Upper lobe of right lung (tissue), 1 donor: ENCODE measurements around the gene PEAK1. TPM values are rescaled to one million over a fixed set of nuclear protein-coding genes. Genes with fewer than 3 reads are reported as not detected.

ENCODE experiments used
- ATAC-seq: fragments of 200-7000 bp; cut with Tn5 transposase; one replicate; pipeline ENCODE4 v1.9.1; 2020; ENCODE audit warnings: mild to moderate bottlenecking, moderate library complexity
- DNase-seq: peaks from one replicate; pipeline ENCODE4 v3.0.0-alpha.2; 2020
- H3K27ac ChIP-seq: fragments of 200-600 bp; one replicate; pipeline ENCODE4 v1.8.0; 2022
- H3K27me3 ChIP-seq: fragments of 200-600 bp; one replicate; pipeline ENCODE4 v1.8.0; 2022; ENCODE audit warnings: mild to moderate bottlenecking
- H3K36me3 ChIP-seq: fragments of 200-600 bp; one replicate; pipeline ENCODE4 v1.8.0; 2022
- H3K4me1 ChIP-seq: fragments of 200-600 bp; one replicate; pipeline ENCODE4 v1.8.0; 2022
- H3K4me3 ChIP-seq: fragments of 200-600 bp; one replicate; pipeline ENCODE4 v1.8.0; 2022; ENCODE audit warnings: mild to moderate bottlenecking
- H3K9me3 ChIP-seq: fragments of 200-600 bp; one replicate; pipeline ENCODE4 v1.8.0; 2022
- CTCF ChIP-seq: fragments of 200-600 bp; IDR thresholded peaks from one replicate; pipeline ENCODE4 v1.8.0; 2022; ENCODE audit warnings: antibody characterized with exemption
- intact Hi-C: fragments of 100-400 bp; cut with DNase I; formaldehyde crosslinking; loops from one replicate; pipeline ENCODE4 v1.11.0; 2022
- total RNA-seq: library from RNA; stranded (reverse); fragmentation: NEBNext Ultra II Directional; extraction: Animal tissue kit (Norgen Biotek cat#: 25700); gene quantifications from one replicate; pipeline ENCODE4 v1.2.1, GENCODE V29; 2021
- donor health status: DM: no; HTN: yes; CAD: no; lungs with severe emphysema.

PEAK1 gene
- total RNA-seq, 1 donor from 2014 or later = 139 TPM

- ATAC-seq = no peak
- Histone ChIP-seq H3K36me3 (peaks cover 6% of the 10 kb centered on the region), H3K4me1 (peaks cover 19% of the 10 kb centered on the region), H3K27ac (no peak overlapping the region), H3K9me3 (no peaks in the 10 kb centered on the region), H3K4me3 (no peak overlapping the region), H3K27me3 (no peaks in the 10 kb centered on the region)
- DNase-seq = no peak
- TF ChIP-seq CTCF = no peak
- intact Hi-C loops = no loop called here
Observed at GRCh38 chr15:77183066-77183465, 236.8 kb downstream of the PEAK1 start.

GRCh38 chr15:77181305-77182074 is 238.4 kb downstream of the PEAK1 start:
- intact Hi-C loops = no loop called here
- no peak for TF ChIP-seq CTCF
- H3K4me3 ChIP-seq = no peak overlapping the region
- H3K36me3 ChIP-seq = peaks cover 6% of the 10 kb centered on the region
- ATAC-seq (peak; percentile 48), DNase-seq (no peak)
- H3K9me3 ChIP-seq = no peaks in the 10 kb centered on the region
- H3K27ac ChIP-seq = no peak overlapping the region
- no peaks in the 10 kb centered on the region for H3K27me3 ChIP-seq
- H3K4me1 ChIP-seq = peaks cover 4% of the 10 kb centered on the region

GRCh38 chr15:77180757-77181156 is 239.1 kb downstream of the PEAK1 start:
- TF ChIP-seq CTCF = no peak
- intact Hi-C loops = no loop called here
- H3K4me1 ChIP-seq = no peaks in the 10 kb centered on the region
- H3K36me3 ChIP-seq = peaks cover 6% of the 10 kb centered on the region
- no peaks in the 10 kb centered on the region for H3K9me3 ChIP-seq
- ATAC-seq = peak; percentile 67
- no peak for DNase-seq
- peak overlapping the region; percentile 39 for H3K27ac ChIP-seq
- no peaks in the 10 kb centered on the region for H3K27me3 ChIP-seq
- H3K4me3 ChIP-seq = no peak overlapping the region

GRCh38 chr15:77180270-77180669 is 239.6 kb downstream of the PEAK1 start:
- H3K4me1 ChIP-seq = no peaks in the 10 kb centered on the region
- no peak for DNase-seq
- H3K9me3 ChIP-seq = no peaks in the 10 kb centered on the region
- intact Hi-C loops = no loop called here
- no peak for TF ChIP-seq CTCF
- no peak overlapping the region for H3K4me3 ChIP-seq
- ATAC-seq = peak; percentile 31
- H3K36me3 ChIP-seq = peaks cover 6% of the 10 kb centered on the region
- no peaks in the 10 kb centered on the region for H3K27me3 ChIP-seq
- peak overlapping the region; percentile 39 for H3K27ac ChIP-seq

GRCh38 chr15:77179541-77179998 is 240.3 kb downstream of the PEAK1 start:
- ATAC-seq = peak; percentile 54
- Histone ChIP-seq H3K4me1 (no peaks in the 10 kb centered on the region), H3K36me3 (peaks cover 6% of the 10 kb centered on the region), H3K4me3 (no peak overlapping the region), H3K9me3 (no peaks in the 10 kb centered on the region), H3K27me3 (no peaks in the 10 kb centered on the region), H3K27ac (no peak overlapping the region)
- intact Hi-C loops = no loop called here
- TF ChIP-seq CTCF = no peak
- no peak for DNase-seq
